ENCODE data around the gene GNGT2.

The GNGT2 gene

DNA sequence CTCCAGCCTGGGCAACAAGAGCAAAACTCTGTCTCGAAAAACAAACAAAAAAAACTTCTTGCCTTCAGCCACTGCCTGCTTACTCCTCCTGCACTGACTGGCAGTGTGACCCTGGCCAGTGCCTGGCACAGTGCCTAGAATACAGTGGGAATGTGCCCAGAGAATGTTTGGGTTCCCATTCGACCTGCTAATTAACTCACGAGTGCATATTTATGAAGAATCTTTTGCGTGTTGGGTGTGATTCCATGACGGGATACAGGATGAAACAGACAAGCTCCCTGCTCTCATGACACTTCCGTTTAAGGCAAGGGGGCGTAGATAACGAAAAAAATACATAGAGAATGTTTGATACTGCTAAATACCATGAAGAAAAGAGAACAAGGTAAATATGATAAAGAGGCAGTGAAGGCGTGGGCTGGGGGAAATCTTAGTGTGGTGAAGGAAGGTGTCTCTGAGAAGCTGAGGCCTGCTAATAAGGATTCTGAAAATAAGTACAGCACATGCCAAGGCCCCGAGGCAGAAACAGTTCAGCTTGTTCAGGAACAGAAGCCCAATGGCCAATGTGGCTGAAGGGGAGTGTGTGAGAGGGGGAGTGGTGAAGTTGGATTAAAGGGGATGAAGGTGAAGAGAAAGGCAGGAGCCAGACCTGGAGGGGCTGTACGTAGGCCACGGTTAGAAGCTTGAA, 4.4 kb upstream of the GNGT2 start:
- no peak for DNase-seq (ENCODE audit: extremely low spot score)
- CTCF ChIA-PET: interaction anchor here (0.8 to 13.4 kb wide), 5 partner anchors 8 to 23 kb away, joined by 3 to 143 read pairs (median 6); partner anchors contain the start of gene PHOSPHO1
- TF ChIP-seq, protein P1, sequence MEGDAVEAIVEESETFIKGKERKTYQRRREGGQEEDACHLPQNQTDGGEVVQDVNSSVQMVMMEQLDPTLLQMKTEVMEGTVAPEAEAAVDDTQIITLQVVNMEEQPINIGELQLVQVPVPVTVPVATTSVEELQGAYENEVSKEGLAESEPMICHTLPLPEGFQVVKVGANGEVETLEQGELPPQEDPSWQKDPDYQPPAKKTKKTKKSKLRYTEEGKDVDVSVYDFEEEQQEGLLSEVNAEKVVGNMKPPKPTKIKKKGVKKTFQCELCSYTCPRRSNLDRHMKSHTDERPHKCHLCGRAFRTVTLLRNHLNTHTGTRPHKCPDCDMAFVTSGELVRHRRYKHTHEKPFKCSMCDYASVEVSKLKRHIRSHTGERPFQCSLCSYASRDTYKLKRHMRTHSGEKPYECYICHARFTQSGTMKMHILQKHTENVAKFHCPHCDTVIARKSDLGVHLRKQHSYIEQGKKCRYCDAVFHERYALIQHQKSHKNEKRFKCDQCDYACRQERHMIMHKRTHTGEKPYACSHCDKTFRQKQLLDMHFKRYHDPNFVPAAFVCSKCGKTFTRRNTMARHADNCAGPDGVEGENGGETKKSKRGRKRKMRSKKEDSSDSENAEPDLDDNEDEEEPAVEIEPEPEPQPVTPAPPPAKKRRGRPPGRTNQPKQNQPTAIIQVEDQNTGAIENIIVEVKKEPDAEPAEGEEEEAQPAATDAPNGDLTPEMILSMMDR (IDR thresholded peaks at IDR 0.05; ENCODE audit: control extremely low read depth, extremely low read depth, low read depth, missing control alignments): no peak
- POLR2A ChIA-PET: interaction anchor here (1.0 to 1.5 kb wide), 4 partner anchors 10 to 22 kb away, joined by 3 to 4 read pairs (median 4); no protein-coding TSS in a partner anchor

DNA sequence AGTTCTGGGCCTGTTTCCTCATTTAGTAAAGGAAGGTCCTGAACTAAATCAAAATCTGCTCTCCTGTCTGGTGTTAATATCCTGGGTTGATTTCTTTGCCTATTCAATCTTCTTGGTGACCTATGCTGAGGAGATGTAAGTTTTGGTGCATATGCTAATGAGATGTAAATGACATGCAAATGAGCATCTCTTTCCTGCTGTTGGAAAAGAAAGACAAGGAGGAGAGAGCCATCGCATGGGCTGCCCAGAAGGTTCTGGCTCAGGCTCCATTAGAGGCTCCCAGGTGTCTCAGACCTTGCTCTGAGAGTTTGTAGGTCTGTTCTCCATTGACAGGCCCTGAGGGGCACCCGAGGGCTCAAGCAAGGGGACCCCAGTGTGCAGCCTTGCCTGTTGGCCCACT, 3.5 kb upstream of the GNGT2 start:
- DNase-seq (ENCODE audit: extremely low spot score): no peak
- CTCF ChIA-PET: interaction anchor here (1.2 to 13.4 kb wide), 4 partner anchors 9 to 23 kb away, joined by 5 to 143 read pairs (median 12); partner anchors contain the start of gene PHOSPHO1
- TF ChIP-seq, protein P1 (IDR thresholded peaks at IDR 0.05; ENCODE audit: control extremely low read depth, extremely low read depth, low read depth, missing control alignments): no peak
- POLR2A ChIA-PET: interaction anchor here (1.5 to 1.6 kb wide), 2 partner anchors 11 to 21 kb away, joined by 4 to 6 read pairs; no protein-coding TSS in a partner anchor

DNA sequence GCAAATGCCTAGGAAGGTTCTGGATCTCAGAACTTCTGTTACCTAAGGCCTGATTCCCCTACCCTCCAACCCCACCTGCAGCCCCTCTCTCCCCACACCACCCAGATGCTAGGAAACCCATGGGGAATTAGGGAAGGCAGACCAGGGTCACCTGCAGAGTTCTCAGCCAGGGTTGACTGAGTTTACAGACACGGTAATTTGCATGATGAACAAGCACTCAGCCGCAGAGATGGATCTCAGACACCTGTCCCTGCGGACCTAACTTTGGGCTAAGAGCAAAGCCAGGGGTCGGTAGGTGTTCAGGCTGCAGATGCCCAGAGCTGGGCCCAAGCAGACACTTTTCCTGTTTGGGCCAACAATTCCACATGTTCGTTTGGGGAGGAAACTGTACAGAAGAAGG, 3.0 kb upstream of the GNGT2 start:
- POLR2A ChIA-PET: interaction anchor here (1.5 to 1.6 kb wide), 2 partner anchors 11 to 21 kb away, joined by 4 to 6 read pairs; no protein-coding TSS in a partner anchor
- CTCF ChIA-PET: interaction anchor here (1.0 to 13.4 kb wide), 5 partner anchors 9 to 26 kb away, joined by 3 to 143 read pairs (median 5); partner anchors contain the start of gene PHOSPHO1
- no peak for DNase-seq (ENCODE audit: extremely low spot score)
- TF ChIP-seq, protein P1 (IDR thresholded peaks at IDR 0.05; ENCODE audit: control extremely low read depth, extremely low read depth, low read depth, missing control alignments): no peak

DNA sequence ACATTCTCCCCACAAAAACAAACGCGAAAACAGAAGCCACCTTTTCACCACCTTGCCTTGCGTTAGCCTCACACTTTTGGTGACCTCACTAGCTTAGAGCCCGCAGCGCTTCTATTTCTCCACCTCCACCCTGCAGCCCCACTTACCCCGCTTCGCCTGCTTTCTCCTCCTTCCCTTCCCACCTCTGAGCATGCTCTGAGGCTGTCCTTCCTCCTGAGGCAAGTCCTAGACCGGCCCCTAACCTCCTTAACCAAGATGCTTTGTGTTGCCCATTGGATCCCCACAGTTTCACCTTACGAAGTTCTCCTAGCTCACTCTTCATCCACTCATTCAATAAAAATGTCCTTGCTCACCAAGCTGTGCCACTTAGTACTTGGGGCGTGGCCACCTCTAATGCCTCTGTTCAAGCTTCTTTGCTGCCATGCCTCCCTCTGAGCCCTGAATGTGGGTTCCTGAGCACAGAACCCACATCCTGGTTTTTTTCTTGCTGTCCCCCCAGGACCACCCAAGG, 1.3 kb downstream of the GNGT2 start:
- TF ChIP-seq, protein P1 (IDR thresholded peaks at IDR 0.05; ENCODE audit: control extremely low read depth, extremely low read depth, low read depth, missing control alignments): no peak
- ChIA-PET POLR2A (interaction anchor here (2.6 kb wide), 1 partner anchor 15 kb away, joined by 24 read pairs; no protein-coding TSS in a partner anchor), CTCF (interaction anchor here (0.8 to 13.4 kb wide), 7 partner anchors 8 to 29 kb away, joined by 3 to 143 read pairs (median 5); partner anchors contain the start of gene PHOSPHO1)
- DNase-seq (ENCODE audit: extremely low spot score): no peak

DNA sequence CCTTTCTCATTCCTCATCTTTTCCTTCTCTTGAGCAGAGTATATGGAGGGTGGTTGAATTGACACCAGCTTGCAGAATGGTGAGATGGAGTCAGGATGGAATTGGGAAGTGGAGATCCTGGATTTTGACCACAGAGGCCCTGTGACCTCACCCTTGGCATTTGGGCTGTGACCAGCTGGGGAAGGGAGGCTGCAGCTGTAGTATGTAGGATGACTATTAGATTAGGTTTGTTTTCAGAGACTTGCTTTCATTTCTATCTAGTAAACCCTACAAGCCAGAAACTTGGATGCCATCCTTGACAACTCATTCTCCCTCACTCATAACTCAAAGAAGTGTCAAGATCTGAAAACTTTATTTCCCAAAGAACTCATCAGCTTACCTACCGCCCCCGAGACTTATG, 5.9 kb downstream of the GNGT2 start:
- ChIA-PET CTCF (interaction anchor here (0.8 to 2.1 kb wide), 5 partner anchors 8 to 23 kb away, joined by 3 to 12 read pairs (median 5); no protein-coding TSS in a partner anchor), POLR2A (no interaction called here)
- TF ChIP-seq, protein P1 (IDR thresholded peaks at IDR 0.05; ENCODE audit: control extremely low read depth, extremely low read depth, low read depth, missing control alignments): no peak
- DNase-seq (ENCODE audit: extremely low spot score): no peak

DNA sequence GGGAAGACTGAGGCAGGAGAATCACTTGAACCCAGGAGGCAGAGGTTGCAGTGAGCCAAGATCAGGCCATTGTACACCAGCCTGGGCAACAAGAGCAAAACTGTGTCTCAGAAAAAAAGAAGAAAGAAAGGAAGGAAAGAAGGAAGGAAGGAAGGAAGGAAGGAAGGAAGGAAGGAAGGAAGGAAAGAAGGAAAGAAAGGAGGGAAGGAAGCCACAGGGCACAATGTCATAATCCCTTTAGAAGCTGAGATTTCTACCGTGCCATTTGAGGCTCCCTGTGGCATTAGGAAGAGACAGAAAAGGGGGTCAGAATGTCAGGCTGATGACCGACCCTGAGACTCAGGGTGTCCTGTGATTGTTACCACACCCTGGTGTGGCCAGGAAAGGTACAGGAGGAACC, 6.6 kb downstream of the GNGT2 start:
- TF ChIP-seq, protein P1 (IDR thresholded peaks at IDR 0.05; ENCODE audit: control extremely low read depth, extremely low read depth, low read depth, missing control alignments): no peak
- POLR2A ChIA-PET: interaction anchor here (0.7 kb wide), 1 partner anchor 459 kb away, joined by 7 read pairs; no protein-coding TSS in a partner anchor
- CTCF ChIA-PET: interaction anchor here (1.1 to 2.1 kb wide), 2 partner anchors 9 to 18 kb away, joined by 5 to 12 read pairs; no protein-coding TSS in a partner anchor
- DNase-seq (ENCODE audit: extremely low spot score): no peak
